NT2/D1 (cell line): ENCODE measurements around the gene KIF1A.

ENCODE experiments used
- SUZ12 ChIP-seq: IDR thresholded peaks from 2 replicates; pipeline ENCODE4 v1.6.1; 2011; ENCODE audit not compliant: insufficient read length, insufficient read depth; ENCODE audit errors: extremely low read depth
- YY1 ChIP-seq: IDR thresholded peaks from 2 replicates; pipeline ENCODE4 v1.6.1; 2011; ENCODE audit not compliant: insufficient read length, insufficient read depth
- ZNF274 ChIP-seq: IDR thresholded peaks from 2 replicates; pipeline ENCODE4 v1.6.1; 2011; ENCODE audit warnings: mild to moderate bottlenecking, low read depth, low read length

GRCh38 chr2:240794178-240794721, 25.8 kb downstream of the KIF1A start:
- TF ChIP-seq YY1, result no peak
- no peak for TF ChIP-seq SUZ12
- TF ChIP-seq ZNF274, result no peak
